ENCODE measurements around the gene ECI1.
"Not testable (repeated sequence)": the region's sequence is repeated elsewhere in the genome, so short reads cannot be mapped to it uniquely, and the experiment has no call there.

The ECI1 gene

DNA sequence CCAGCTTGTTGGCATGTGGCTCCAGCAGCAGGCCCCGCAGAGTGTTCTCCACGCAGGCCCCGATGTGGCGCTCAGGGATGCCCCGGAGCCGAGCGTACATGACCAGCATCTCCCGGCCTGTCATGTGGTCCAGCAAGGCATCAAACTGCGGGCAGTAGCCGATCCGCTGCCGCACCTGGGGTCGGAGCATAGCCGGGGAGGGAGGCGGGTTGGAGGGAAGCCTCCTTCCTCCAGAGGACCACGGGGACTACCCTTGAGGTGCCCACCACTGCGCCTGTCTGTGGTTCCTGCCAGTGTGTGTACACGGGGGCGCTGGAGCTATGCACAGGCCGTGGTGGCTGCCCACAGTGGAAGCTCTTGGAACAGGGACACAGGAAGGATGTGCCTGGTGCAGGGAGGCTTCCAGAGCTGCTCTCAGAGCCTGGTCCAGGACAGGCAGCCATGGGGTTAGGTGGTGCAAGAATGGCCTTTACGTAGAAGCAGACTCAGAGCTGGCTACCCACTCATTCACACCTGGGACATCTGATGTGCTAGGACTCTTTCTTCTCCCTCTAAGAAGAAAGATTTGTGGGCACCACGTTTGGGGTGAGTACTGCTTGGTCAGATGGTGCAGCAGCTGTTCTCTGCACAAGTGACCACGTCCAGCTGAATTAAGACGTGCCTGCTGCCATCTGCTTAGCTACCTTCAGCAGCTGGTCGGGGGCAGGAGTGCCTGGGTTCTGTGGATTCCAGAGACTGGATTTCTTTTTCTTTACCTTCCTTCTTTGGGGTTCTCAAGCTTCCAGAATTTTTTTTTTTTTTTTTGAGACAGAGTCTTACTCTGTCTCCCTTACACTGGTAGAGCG lies 27.8 kb upstream of the ECI1 start:
- DNase-seq = no peak

DNA sequence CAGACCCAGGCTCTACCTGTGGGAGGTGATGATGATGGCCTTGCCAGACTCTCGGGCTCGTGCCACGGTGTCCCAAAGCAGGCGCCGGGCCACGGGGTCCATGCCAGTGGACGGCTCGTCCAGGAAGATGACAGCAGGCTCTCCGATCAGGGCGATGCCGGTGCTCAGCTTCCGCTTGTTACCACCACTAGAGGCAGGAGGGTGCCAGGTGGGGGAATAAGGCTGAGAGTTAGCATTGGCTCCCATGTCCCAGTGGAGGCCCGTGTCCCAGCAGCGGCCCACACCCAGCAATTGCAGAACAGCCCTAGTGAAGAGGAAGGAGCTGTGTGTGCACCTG lies 26.9 kb upstream of the ECI1 start:
- DNase-seq = no peak

DNA sequence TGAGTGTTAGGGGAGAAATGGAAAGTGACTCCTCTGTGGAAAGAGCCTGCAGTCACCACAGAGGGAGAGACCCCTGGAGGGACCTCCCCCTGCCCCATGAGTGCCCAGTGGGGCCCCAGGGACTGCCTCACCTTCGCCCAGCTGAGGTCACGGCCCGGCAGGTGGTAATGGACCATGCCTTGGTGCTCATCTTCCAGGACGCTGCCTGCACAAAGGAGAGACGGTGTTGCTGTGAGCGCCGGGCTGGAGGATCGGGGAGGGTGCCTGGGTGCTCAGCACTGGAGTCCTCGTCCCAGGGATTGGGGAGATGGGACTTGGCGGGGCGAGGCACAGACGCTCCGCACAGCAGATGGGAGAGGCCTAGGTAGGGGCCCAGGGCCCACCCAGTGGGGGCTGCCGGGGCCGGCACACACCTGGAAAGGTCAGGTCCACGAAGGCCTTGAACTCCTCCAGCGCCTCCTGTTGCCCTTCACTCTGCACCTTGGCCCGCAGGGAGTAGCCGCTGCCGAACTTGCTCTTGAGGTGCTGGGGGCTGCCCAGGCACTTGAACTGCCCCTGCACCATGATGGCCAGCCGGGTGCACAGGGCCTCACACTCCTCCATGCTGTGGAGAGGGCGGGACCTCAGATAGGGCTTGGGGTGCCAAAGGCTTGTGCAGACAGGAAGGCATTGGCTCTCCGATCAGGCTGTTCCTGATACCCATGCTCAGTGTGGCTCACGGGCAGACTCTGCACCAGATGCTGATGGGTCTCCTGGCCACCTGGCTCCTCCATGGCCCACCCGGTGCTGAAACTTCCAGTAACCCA lies 26.3 kb upstream of the ECI1 start:
- no peak for DNase-seq

DNA sequence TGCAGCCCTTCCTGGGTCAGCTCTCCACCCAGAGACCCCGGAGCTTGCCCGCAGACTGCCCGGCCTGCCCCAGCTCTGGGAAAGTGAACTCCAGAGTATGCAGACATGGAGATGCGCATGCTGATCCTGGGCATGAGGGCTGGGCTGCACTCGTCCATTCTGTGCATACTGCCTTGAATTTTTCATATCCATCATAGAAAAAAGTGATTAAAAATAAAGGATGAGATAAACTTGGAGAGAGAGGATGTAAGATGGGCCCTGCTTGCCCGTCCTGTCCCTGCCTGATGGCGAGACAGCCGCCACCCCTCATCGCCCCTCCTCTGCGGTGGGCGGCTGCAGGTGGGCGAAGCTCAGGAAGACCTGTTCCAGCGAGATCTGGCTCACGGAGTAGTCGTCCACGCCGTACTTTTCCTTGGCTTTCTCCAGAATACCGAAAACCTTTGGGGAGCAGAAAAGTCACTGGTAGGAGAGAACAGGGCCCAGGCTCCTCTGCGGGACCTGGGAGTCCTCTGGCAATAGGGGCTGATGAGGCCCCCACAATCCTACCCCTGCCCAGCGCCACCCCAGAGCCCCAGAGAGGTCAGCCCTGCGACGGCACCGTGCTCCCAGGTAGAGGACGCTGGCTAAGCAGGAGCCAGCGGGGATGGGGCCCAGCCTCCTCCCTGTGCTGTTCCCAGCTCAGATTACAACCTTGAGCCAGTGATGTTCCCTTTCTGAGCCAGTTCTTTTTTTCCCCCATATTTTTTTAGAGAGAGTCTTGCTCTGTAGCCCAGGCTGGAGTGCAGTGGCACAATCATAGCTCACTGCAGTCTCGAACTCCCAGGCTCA lies 25.2 kb upstream of the ECI1 start:
- DNase-seq = no peak

DNA sequence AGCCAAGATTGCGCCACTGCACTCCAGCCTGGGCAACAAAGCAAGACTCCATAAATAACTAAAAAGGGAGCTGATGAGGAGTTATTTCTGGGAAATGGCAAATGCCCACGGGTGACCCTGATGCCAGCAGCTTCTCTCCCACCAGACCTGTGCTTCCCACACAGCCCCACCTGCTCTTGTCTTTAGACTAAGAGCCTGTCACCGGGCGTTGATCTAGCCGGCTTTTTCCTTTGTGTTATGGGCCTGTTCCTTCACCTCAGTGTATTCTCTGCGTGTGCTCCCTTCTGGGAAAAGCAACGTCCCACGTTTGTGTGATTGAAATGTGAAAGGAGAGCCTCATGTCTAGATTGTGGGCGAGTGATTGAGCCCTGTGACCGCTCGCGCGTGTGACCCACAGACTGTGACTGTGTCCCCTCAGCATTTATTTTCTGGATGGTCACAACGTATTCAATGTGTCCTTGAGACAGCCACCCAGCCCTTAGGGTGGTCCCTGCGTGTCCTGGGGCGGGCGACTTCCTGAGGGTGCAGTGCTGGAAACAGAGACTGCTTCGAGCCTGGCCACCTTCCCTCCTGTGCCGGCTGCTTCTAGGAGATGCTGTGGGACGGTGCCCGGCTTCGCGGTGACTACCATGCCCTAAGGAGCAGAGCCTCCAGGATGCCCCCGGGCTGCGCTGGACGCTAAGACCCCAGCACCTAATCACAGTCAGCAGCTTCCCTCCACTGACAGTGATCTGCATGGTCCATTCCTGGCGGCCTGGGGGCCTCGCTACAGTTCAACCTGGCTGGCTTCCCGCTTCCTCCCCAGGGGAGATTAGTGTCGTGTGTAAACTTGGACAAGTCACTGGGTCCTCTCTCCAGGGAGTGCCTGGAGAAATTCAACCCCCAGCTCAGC lies 24.3 kb upstream of the ECI1 start:
- no peak for DNase-seq

DNA sequence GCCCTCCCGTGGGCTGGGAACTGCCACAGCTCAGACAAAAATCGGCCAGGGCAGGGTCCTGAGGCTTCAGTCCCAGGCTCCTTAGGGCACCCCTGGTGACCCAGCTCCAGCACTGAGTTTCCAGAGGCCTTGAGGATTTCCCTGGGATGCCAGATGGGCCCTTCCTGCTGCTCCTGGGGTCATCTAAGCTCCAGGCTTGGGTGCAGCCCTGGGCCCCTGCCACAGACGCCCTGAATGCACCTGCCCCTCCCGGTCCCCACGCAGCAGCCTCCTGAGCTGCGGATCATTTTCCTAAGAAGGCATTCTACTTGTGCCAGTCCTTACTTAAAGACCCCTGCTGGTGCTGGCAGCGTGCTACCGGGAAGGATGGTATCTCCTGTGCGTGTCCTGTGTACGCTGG lies 22.5 kb upstream of the ECI1 start:
- DNase-seq = no peak

DNA sequence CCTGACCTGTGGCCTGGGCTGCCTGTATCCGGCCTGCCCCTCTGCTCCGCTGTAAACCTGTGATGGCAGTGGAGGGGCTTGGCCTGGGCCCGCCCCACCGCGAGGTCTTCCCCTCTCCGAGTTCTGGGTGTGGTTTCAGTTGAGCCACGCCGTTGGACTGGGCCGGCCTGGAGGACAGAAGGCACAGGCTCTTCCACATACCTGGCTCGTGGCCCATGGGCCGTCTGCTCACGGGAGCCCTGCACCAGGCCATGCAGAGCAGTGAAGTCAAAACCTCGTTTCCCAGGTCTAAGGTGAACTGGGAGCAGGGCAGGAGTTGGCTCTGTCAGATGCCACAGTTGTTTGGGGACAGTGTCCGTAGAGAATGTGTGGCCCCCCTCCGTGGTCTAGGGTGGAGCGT lies 22.1 kb upstream of the ECI1 start:
- DNase-seq = no peak

DNA sequence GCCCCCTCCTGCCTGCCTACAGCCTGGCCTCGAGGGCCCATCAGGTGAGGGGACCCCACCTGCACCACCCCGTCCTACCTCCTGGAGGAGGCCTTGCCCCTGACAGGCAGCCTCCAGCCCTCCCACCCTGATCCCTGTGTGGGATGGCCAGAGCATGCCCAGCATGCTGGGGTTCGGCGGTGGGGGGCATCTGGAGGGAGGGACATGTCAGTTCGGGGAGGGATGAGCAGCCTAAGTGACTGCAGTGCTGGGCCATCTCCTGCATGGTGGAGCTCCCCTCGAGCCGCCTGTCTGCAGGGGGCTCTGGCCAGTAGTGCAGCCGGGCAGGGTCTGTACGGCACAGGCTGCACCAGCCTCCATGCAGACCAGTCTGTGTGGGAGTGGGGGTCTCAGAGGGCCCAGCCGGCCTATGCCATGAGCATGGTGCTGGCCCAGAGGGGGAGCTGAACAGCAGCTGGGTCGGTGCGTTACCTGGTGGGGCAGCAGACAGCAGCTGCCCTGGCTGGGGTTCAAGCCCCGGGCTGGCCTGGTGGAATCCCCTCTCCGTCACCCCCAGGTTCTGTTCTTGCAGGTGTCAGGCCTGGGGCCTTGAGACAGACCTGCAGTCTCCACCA lies 20.6 kb upstream of the ECI1 start:
- DNase-seq = no peak

DNA sequence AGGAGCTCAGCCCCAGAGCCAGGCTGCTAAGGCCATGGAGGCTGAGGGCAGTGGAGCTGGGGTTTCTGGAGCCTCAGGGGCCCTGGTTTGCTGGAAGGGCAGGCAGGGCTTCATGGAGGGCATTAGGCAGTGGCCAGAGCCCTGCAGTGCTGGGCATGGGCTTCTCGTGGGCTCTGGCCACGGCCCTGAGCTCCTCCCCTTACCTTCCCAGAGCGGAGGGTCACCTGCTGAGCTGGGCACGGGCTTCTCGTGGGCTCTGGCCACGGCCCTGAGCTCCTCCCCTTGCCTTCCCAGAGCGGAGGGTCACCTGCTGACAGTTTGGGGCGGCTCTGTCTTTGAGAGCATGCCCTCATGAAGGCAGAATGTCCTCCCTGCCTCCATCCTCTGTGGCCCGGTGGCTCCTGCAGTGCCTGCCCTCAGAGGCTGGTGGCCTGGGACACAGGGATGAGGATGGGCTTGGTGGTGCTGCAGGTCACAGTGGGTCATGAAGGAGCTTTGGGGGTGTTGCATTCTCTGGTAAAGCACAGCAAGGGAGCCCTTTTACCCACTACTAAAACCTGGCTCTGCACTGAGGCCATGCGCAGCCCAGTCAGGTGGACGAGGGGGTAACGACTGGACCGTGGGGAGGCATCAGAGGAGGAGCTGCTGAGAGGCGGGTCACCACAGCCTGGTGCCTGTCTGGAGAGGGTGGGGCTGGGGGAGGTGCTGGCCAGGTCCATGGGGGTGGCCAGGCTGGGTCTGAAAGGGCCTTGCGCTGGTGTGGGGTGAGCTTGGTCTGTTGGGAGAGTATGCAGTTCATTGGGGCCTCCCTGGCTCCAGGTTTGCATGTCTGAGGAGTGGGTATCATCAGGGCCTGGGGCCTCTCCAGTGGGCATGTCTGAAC lies 19.4 kb upstream of the ECI1 start:
- DNase-seq = no peak

DNA sequence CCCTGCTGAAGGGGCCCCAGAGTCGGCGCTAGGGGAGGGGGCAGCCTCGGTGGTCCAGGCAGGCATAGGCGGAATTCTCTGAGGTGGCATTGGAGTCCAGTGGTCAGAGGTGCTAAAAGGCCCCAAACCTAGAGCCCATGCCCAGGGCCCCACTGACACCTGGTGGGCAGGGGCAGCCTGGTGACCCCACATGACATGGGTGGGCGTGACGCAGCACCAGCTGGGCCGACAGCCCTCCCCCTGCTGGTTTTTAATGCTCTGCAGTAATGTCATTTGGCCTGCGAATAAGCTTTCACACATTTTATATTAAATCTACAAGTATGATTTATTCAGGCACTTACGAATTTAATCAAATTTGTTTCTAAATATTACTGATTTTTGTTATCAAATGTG lies 18.7 kb upstream of the ECI1 start:
- no peak for DNase-seq

DNA sequence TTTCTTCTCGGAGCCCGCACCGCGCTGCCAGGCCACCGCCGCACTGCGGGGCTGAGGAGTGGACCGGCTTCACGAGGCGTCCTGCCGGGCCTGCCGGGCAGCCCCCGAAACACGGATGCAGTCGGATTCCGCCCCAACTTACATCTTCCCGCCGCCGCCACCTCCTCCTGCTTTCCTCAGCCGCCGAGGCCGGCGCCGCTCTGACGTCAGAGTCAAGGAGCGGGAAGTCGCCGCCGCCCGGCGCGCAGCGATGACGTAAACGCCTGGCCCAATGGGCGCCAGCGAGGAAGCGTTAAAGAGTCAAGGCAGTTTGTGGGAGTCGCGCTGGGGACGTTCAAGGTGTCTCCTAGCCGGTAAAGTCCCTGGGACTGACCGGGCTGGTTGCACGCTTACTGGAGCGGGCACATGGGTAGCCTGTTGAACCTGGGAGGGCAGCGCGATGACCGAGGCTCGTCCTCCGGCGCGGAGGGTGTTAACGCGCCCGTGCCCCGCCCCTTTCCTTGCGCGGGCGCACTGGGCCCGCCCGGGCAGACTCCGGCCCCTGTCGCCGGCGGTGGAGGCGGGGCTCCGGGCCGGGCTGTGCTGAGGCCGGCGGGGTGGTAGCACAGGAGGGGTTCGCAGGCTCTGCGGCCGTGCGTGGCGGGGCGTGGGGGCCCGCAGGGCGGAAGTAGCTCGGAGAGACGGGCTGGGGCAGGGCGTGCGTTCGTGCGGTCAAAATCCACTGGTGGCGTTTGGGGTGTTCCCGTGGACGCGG lies 16.7 kb upstream of the ECI1 start, which contains the start of gene RNPS1:
Gene RNPS1, minus strand, starts transcription at position 214 of the 754 bp plus-strand sequence. CDS start 3,483 bp downstream, outside the sequence.
- peak; percentile 92 to 97 (median 95) for DNase-seq

DNA sequence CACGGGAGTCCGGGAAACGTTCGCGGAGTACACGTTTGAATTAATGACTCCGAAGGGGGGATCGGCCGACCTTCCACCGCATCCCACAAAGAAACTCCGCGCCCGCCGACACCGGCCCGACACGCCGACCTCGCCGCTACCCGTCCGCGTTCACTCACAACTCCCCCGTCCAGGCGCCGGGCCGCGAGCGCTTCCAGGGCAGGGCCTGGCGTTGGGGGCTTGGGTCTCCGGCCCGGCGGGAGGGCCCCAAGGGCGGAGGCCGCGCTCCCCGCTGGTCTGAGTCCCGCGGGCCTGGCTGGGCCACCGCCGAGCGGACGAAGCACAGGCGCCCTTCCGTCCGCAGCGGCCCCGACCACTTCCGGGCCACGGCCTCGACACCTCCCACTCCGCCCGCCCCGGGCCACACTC lies 16.1 kb upstream of the ECI1 start:
- peak in 1 of 5 experiments; percentile 3 for DNase-seq

DNA sequence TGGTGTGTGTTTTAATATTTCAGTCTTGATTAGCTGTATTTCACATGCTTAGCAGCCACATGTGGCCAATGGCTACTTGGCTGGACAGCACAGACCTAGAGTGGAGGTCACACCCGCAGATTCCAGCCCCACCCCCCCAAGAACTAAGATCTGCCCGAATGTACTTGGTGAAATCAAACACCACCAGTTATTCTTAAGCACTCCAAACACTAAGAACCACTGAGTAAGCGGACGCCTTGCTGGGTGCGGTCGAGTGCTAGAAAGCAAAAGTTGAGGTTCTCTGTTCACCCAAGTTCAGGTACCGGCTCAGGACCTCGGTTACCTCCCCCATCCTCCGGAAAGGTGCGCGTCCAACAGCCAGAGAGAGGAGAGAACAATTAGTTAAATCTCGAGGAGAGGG lies 15.5 kb upstream of the ECI1 start:
- DNase-seq = peak in 2 of 5 experiments; percentile 7 to 43

DNA sequence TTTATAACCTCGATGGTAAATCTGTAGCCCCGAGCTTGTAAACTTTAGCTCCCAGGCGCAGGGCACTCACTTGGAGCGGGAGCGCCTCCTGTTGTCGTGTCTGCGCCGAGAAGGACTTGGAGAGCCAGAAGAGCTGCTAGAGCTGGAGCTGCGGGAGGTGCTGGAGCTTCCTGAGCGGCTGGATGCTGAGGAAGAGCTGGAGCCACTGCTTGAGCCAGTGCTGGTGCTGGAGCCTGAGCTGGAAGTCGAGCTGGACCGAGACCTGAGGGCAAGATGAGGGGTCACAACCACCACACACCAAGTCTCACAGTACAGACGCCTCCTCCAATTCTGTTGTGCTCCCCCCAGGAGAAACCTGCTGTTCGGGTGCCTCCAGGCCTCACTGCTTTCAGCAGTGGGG lies 11.6 kb upstream of the ECI1 start:
- not testable (repeated sequence) for DNase-seq

DNA sequence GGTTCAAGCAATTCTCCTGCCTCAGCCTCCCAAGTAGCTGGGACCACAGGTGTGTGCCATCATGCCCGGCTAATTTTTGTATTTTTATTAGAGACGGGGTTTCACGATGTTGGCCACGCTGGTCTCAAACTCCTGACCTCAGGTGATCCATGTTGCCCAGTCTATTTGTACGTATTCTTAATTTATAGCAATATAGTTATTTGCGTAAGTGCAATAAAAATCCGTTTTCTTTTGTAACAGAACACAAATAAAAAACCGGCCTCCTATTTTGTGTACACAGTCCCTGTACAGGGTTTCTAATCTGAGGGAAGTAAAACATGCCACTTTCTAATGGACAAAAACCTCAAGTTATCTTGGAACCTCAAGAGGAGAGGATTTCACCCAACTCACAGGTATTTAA lies 8.9 kb upstream of the ECI1 start:
- no peak for DNase-seq

DNA sequence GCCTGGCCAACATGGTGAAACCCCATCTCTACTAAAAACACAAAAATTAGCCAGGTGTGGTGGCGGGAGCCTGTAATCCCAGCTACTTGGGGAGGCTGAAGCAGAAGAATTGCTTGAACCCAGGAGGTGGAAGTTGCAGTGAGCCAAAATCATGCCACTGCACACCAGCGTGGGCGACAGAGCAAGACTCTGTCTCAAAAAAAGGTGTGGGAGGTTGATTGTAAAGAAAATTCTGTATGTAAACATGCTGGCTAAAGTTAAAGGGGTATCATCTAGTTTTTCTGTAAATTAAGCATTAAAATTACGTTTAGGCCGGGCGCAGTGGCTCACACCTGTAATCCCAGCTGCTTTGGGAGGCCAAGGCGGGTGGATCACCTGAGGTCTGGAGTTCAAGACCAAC lies 7.1 kb upstream of the ECI1 start:
- not testable (repeated sequence) for DNase-seq

DNA sequence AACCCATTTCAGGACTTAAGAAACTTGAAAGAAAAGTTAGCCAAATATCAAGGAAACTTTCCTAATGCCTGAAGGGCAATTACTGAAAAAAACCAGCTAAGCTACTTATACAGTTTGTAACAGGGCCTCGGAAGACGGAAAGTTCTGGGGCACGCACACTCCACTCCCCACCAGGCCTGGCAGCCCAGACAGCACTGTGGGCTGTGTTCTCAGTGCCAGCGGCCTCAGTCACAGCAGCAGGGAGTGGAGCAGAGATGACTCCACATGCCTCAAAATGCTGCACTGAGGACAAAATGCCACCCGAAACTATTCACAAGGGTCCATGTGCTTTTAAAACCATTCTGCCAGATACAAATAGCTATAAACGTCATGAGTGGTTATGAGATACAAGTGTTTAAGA lies 6.3 kb upstream of the ECI1 start:
- DNase-seq = no peak

DNA sequence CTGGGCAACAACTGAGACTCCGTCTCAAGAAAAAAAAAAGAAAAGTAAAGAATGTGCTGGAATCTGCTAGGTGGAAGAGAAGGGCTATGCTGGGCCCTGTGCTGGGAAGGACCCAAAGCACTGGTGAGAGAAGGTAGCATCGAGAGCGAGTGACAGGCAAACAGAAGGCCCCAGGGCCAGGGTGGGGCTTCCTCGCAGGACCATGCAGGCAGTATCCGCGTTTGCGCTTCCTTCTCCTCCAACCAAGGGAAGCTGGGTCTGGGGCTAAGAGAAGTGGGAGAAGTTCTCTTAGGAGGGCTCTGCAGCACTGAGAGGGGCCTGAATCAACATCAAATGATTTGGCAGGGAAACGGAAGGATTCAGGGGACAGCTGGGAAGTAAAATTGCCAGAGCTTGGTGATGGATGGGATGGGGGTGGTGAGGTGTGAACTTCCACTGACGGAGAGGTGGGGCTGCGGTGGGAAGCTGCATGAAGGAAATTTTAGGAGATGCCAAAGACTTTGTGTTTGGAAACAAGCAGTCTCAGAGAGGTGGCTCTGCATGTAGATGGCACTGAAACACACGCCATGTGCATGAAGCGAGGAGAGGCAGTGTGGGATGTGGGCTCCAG lies 5.2 kb upstream of the ECI1 start:
- no peak for DNase-seq

DNA sequence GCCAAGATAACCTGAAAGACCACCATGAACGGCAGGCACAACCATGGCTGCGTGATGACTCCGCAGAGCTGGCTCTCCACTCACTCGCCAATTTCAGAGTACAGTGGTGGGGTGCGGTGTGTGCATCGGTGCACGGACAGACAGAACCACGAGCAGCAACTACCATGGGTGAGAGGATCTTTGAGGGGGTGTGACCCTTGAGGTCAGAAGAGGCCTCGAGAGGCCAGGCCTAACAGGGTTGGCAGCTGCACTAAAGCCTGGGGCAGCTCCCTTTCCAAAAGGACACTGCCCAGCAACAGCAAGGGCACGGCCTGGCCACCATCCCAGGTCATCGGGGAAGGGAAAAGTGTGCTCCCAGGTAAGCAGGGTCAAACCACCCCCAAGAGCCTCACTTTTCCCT lies 1.9 kb upstream of the ECI1 start:
- DNase-seq = no peak

DNA sequence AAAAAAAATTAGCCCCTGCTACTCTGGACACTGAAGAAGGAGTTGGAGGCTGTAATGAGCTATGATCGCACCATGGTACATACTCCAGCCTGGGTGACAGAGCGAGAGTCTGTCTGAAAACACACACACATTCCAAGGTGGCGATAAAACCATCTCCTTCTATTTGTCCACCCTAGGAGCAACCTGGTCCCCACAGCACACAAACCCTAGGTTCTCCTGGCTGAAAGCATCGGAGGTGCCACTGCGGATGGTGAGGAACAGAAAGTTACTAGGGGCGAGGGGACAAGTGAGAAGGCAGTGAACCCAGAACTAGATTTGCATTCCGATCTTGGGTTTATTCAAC lies 1.4 kb upstream of the ECI1 start:
- DNase-seq = no peak
